SK-N-SH (cell line): ENCODE data around the gene MGAT5. TPM values are rescaled to one million over a fixed set of nuclear protein-coding genes. Genes with fewer than 3 reads are reported as not detected.

Source experiments
- CTCF ChIA-PET: fragments of 300-600, 350-600 bp; formaldehyde crosslinking; extraction: SDS; loops from one replicate; lab custom pipeline; 2021; lab: Yijun Ruan, JAX
- POLR2A ChIA-PET: fragments of 350-600 bp; sonication (Branson Sonifier 250); formaldehyde crosslinking; extraction: SDS; loops from one replicate; lab custom pipeline; 2020; ENCODE audit warnings: antibody characterized with exemption, inconsistent platforms; lab: Yijun Ruan, JAX
- DNase-seq: peaks from one replicate; pipeline ENCODE4 v3.0.0; 2012
- H2AFZ ChIP-seq: fragments of 200-600 bp; sonication (generic); 2 replicates; pipeline ENCODE4 v1.8.1; 2016; ENCODE audit warnings: antibody characterized with exemption, mild to moderate bottlenecking, low read depth
- H3F3A ChIP-seq: fragments of 200-600 bp; sonication (generic); replicated peaks from 2 replicates; pipeline ENCODE3; 2016; ENCODE audit warnings: antibody characterized with exemption, mild to moderate bottlenecking; ENCODE audit not compliant: insufficient read depth
- H3K27ac ChIP-seq, 2 experiments: fragments of 200-500 bp in 1 of 2; fragments of 200-600 bp in 1 of 2; sonication (Bioruptor generic) in 1 of 2; sonication (generic), shearing (Covaris generic) in 1 of 2; 2 replicates each; pipeline versions ENCODE4 v1.5.1 to v1.6.1; 2014 to 2016; ENCODE audit warnings: low read depth in 2 of 2, inconsistent platforms in 1 of 2, low read length in 1 of 2, mild to moderate bottlenecking in 1 of 2, mixed read lengths in 1 of 2
- H3K27me3 ChIP-seq: fragments of 200-600 bp; sonication (generic), shearing (Covaris generic); 2 replicates; pipeline ENCODE4 v1.6.1; 2016; ENCODE audit warnings: mixed run types; ENCODE audit not compliant: insufficient read depth
- H3K36me3 ChIP-seq, 2 experiments: fragments of 200-500 bp in 1 of 2; fragments of 200-600 bp in 1 of 2; sonication (Bioruptor generic) in 1 of 2; sonication (generic) in 1 of 2; replicated peaks in 1 of 2; 2 replicates each; pipeline versions ENCODE3 to v1.5.1; 2014 to 2016; ENCODE audit warnings: low read length in 1 of 2, mild to moderate bottlenecking in 1 of 2; ENCODE audit not compliant: insufficient read depth in 2 of 2, control insufficient read depth in 1 of 2
- H3K4me1 ChIP-seq, 2 experiments: fragments of 200-500 bp in 1 of 2; fragments of 200-600 bp in 1 of 2; sonication (Bioruptor generic) in 1 of 2; sonication (generic), shearing (Covaris generic) in 1 of 2; 2 replicates each; pipeline versions ENCODE4 v1.5.1 to v1.6.1; 2014 to 2016; ENCODE audit warnings: low read depth in 1 of 2, low read length in 1 of 2, mixed run types in 1 of 2; ENCODE audit not compliant: insufficient read depth in 2 of 2, control insufficient read depth in 1 of 2
- H3K4me2 ChIP-seq: fragments of 200-600 bp; sonication (generic), shearing (Covaris generic); 2 replicates; pipeline ENCODE4 v1.6.1; 2017; ENCODE audit warnings: mixed run types
- H3K4me3 ChIP-seq, 2 experiments: fragments of 200-500 bp in 1 of 2; fragments of 200-600 bp in 1 of 2; sonication (Bioruptor generic) in 1 of 2; sonication (generic), shearing (Covaris generic) in 1 of 2; 2 replicates each; pipeline versions ENCODE4 v1.5.1 to v1.8.1; 2014 to 2016; ENCODE audit warnings: low read depth in 2 of 2, inconsistent platforms in 1 of 2, low read length in 1 of 2, mild to moderate bottlenecking in 1 of 2, mixed read lengths in 1 of 2, moderate library complexity in 1 of 2
- H3K79me2 ChIP-seq: fragments of 200-600 bp; sonication (generic); 2 replicates; pipeline ENCODE4 v1.8.1; 2017; ENCODE audit warnings: mild to moderate bottlenecking; ENCODE audit not compliant: insufficient read depth
- H3K9ac ChIP-seq: fragments of 200-600 bp; sonication (generic); 2 replicates; pipeline ENCODE4 v1.6.1; 2017; ENCODE audit warnings: mixed run types
- H3K9me2 ChIP-seq: fragments of 200-600 bp; sonication (generic); 2 replicates; pipeline ENCODE4 v1.6.1; 2017; ENCODE audit warnings: mixed run types
- H3K9me3 ChIP-seq: fragments of 200-600 bp; sonication (generic); 2 replicates; pipeline ENCODE4 v1.6.1; 2017; ENCODE audit warnings: mixed run types, mild to moderate bottlenecking, moderate library complexity
- H4K20me1 ChIP-seq: fragments of 200-600 bp; sonication (generic); 2 replicates; pipeline ENCODE4 v1.6.1; 2017; ENCODE audit warnings: mild to moderate bottlenecking, mixed run types; ENCODE audit not compliant: insufficient read depth
- CHD2 ChIP-seq: fragments of 150-350 bp; IDR thresholded peaks from 2 replicates; pipeline ENCODE4 v1.6.1; 2018; ENCODE audit warnings: low read length; ENCODE audit not compliant: partially characterized antibody
- ELF1 ChIP-seq: IDR thresholded peaks from 2 replicates; pipeline ENCODE4 v1.4.0; 2012
- FOXJ3 ChIP-seq: sonication (generic); formaldehyde crosslinking; IDR thresholded peaks from 2 replicates; pipeline ENCODE4 v1.5.1; 2020; ENCODE audit warnings: mild to moderate bottlenecking, missing genetic modification reagents
- FOXM1 ChIP-seq: IDR thresholded peaks from 2 replicates; pipeline ENCODE4 v1.4.0; 2012; ENCODE audit warnings: low read depth, mild to moderate bottlenecking
- GABPA ChIP-seq: IDR thresholded peaks from 2 replicates; pipeline ENCODE4 v1.4.0; 2012; ENCODE audit warnings: low read depth, mild to moderate bottlenecking
- JUND ChIP-seq: IDR thresholded peaks from 2 replicates; pipeline ENCODE4 v1.4.0; 2012
- MEF2A ChIP-seq: IDR thresholded peaks from 2 replicates; pipeline ENCODE4 v1.4.0; 2012; ENCODE audit warnings: low read depth, borderline replicate concordance
- MXI1 ChIP-seq: IDR thresholded peaks from 2 replicates; pipeline ENCODE4 v1.6.1; 2012; ENCODE audit warnings: mild to moderate bottlenecking, low read depth, low read length, improper control_type of control experiment
- POLR2AphosphoS5 ChIP-seq: IDR thresholded peaks from 2 replicates; pipeline ENCODE4 v1.6.1; 2012; ENCODE audit warnings: low read depth, low read length
- RAD21 ChIP-seq: IDR thresholded peaks from 2 replicates; pipeline ENCODE4 v1.6.1; 2012; ENCODE audit warnings: mild to moderate bottlenecking, low read length
- RCOR1 ChIP-seq: fragments of 150-350 bp; IDR thresholded peaks from 2 replicates; pipeline ENCODE4 v1.6.1; 2017; ENCODE audit warnings: antibody characterized with exemption, low read length
- RXRA ChIP-seq: IDR thresholded peaks from 2 replicates; pipeline ENCODE4 v1.4.0; 2012; ENCODE audit warnings: low read depth, mild to moderate bottlenecking, borderline replicate concordance
- SIN3A ChIP-seq: IDR thresholded peaks from 2 replicates; pipeline ENCODE4 v1.6.1; 2012; ENCODE audit warnings: low read depth, mild to moderate bottlenecking, low read length, moderate library complexity, borderline replicate concordance
- TAF1 ChIP-seq: IDR thresholded peaks from 2 replicates; pipeline ENCODE4 v1.6.1; 2012; ENCODE audit warnings: low read depth, mild to moderate bottlenecking, low read length, moderate library complexity, borderline replicate concordance
- TEAD4 ChIP-seq: IDR thresholded peaks from 2 replicates; pipeline ENCODE4 v1.4.0; 2012; ENCODE audit warnings: mild to moderate bottlenecking, borderline replicate concordance; ENCODE audit not compliant: insufficient read depth
- YY1 ChIP-seq: IDR thresholded peaks from 2 replicates; pipeline ENCODE4 v1.4.0; 2012; ENCODE audit warnings: low read depth, mild to moderate bottlenecking
- WGBS: methylation state at CpG from one replicate; pipeline ENCODE4 v1.1.6; 2017; ENCODE audit warnings: low lambda C conversion rate; 5-methylcytosine and 5-hydroxymethylcytosine counted together
- polyA plus RNA-seq, 3 experiments: library from polyadenylated mRNA; depleted of rRNA; stranded (reverse); fragments of >200 nt; gene quantifications; 2 replicates each; pipeline ENCODE4 v1.2.3, GENCODE V29; 2012
- TF ChIP-seq, protein P1 (sequence below): fragments of 150-350 bp; IDR thresholded peaks from 2 replicates; pipeline ENCODE4 v1.6.1; 2017; ENCODE audit warnings: antibody characterized with exemption, low read length, low read depth, borderline replicate concordance
- TF ChIP-seq, protein P2 (sequence below): IDR thresholded peaks from 2 replicates; pipeline ENCODE4 v1.4.0; 2012; ENCODE audit warnings: low read depth
- TF ChIP-seq, protein P3 (sequence below): IDR thresholded peaks from 2 replicates; pipeline ENCODE4; 2012

Gene MGAT5
- polyA plus RNA-seq, 1 of the 3 experiments (the other 2 are of a cell fraction), result 18.2 TPM

DNA sequence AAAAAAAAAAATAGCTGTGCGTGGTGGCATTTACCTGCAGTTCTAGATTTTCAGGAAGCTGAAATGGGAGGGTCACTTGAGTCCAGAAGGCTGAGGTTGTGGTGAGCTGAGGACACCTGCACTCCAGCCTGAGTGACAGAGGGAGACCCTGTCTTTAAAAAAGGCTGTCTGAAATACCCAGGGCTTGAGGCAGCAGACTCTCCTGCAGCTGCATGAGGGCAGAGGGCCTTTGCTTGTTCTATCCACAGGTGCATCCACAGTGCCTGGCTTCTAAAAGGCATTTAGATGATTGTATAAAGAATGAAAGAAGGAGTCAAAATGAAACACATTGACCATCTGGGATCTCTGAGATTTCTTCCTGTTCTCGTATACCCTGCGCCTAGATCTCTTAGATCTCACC is 152.9 kb downstream of the MGAT5 start:
- H3K9me2 ChIP-seq, result no peaks in the 10 kb centered on the region
- no peak overlapping the region for H3K27ac ChIP-seq
- H3K27me3 ChIP-seq, result no peaks in the 10 kb centered on the region
- no peak overlapping the region for H3K4me3 ChIP-seq
- H4K20me1 ChIP-seq, result no peaks in the 10 kb centered on the region
- no peak overlapping the region for H2AFZ ChIP-seq
- no peak overlapping the region for H3K9ac ChIP-seq
- CTCF ChIA-PET, result interaction anchor here (1.0 to 1.6 kb wide), 3 partner anchors 32 to 522 kb away, joined by 3 read pairs; no protein-coding TSS in a partner anchor
- peaks cover 0 to 10% of the 10 kb centered on the region in 2 experiments for H3K36me3 ChIP-seq
- POLR2A ChIA-PET, result no interaction called here
- no peak overlapping the region; the same call in 1 of the 2 replicates for H3K4me2 ChIP-seq
- TF ChIP-seq POLR2AphosphoS5, result no peak
- TF ChIP-seq, protein P1, sequence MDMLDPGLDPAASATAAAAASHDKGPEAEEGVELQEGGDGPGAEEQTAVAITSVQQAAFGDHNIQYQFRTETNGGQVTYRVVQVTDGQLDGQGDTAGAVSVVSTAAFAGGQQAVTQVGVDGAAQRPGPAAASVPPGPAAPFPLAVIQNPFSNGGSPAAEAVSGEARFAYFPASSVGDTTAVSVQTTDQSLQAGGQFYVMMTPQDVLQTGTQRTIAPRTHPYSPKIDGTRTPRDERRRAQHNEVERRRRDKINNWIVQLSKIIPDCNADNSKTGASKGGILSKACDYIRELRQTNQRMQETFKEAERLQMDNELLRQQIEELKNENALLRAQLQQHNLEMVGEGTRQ, result no peak
- TF ChIP-seq FOXM1, result no peak
- TF ChIP-seq RXRA, result no peak
- no peak for TF ChIP-seq ELF1
- no peak for TF ChIP-seq RCOR1
- no peak for TF ChIP-seq MXI1
- TF ChIP-seq MEF2A, result no peak
- TF ChIP-seq SIN3A, result no peak
- TF ChIP-seq, protein P2, sequence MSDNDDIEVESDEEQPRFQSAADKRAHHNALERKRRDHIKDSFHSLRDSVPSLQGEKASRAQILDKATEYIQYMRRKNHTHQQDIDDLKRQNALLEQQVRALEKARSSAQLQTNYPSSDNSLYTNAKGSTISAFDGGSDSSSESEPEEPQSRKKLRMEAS, result no peak
- no peak for TF ChIP-seq CHD2
- no peak for TF ChIP-seq RAD21
- TF ChIP-seq, protein P3, sequence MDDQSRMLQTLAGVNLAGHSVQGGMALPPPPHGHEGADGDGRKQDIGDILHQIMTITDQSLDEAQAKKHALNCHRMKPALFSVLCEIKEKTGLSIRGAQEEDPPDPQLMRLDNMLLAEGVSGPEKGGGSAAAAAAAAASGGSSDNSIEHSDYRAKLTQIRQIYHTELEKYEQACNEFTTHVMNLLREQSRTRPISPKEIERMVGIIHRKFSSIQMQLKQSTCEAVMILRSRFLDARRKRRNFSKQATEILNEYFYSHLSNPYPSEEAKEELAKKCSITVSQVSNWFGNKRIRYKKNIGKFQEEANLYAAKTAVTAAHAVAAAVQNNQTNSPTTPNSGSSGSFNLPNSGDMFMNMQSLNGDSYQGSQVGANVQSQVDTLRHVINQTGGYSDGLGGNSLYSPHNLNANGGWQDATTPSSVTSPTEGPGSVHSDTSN, result no peak
- TF ChIP-seq TEAD4, result no peak
- TF ChIP-seq JUND, result no peak
- no peak for TF ChIP-seq YY1
- no peak for TF ChIP-seq GABPA
- TF ChIP-seq FOXJ3 (CRISPR knock-in tag), result no peak
- no peak for TF ChIP-seq TAF1
- DNase-seq, result no peak
- H3K4me1 ChIP-seq, result peaks cover 40 to 49% of the 10 kb centered on the region in 2 experiments
- no peaks in the 10 kb centered on the region for H3K9me3 ChIP-seq
- H3K79me2 ChIP-seq, result no peaks in the 10 kb centered on the region
- whole genome bisulfite sequencing, result 98% methylated on average over 3 of the region's 3 CpGs
- peaks cover 11% of the 10 kb centered on the region for H3F3A ChIP-seq
